GM12878 (cell line): ENCODE results near the gene RAD23B.

Experiments
- BHLHE40 ChIP-seq, 2 experiments: fragments of 450-650 bp in 1 of 2; IDR thresholded peaks; 2 replicates each; pipeline ENCODE4 v1.6.1; 2011 to 2017; ENCODE audit warnings: low read depth in 2 of 2, borderline replicate concordance in 1 of 2, improper control_type of control experiment in 1 of 2, low read length in 1 of 2, mild to moderate bottlenecking in 1 of 2
- CTCF ChIP-seq, 3 experiments: IDR thresholded peaks in 2 of 3; conservative IDR thresholded peaks in 1 of 3; 2 replicates each; pipeline ENCODE4 v1.5.1; 2011; ENCODE audit warnings: low read depth in 3 of 3, low read length in 3 of 3, mild to moderate bottlenecking in 3 of 3, control low read depth in 2 of 3, moderate library complexity in 2 of 3, inconsistent platforms in 1 of 3, mixed read lengths in 1 of 3; ENCODE audit not compliant: control insufficient read depth in 2 of 3, insufficient read depth in 1 of 3; ENCODE audit errors: extremely low read depth in 1 of 3
- NR2F1 ChIP-seq: fragments of 450-650 bp; conservative IDR thresholded peaks from 2 replicates; pipeline ENCODE4 v1.6.1; 2017; ENCODE audit warnings: mild to moderate bottlenecking
- TCF12 ChIP-seq: IDR thresholded peaks from 2 replicates; pipeline ENCODE4 v1.6.1; 2011; ENCODE audit warnings: low read depth, mild to moderate bottlenecking, low read length
- ZBTB33 ChIP-seq: fragments of 450-650 bp; IDR thresholded peaks from 2 replicates; pipeline ENCODE4 v1.6.1; 2017; ENCODE audit warnings: mild to moderate bottlenecking

GRCh38 chr9:107299437-107299836, 16.4 kb downstream of the RAD23B start:
- no peak for TF ChIP-seq ZBTB33
- no peak for TF ChIP-seq TCF12
- TF ChIP-seq BHLHE40 (IDR thresholded peaks at IDR 0.05; ENCODE audit: borderline replicate concordance in 1 of 2, low read depth in 2 of 2, low read length in 1 of 2) = no peak
- no peak for TF ChIP-seq CTCF (IDR thresholded peaks at IDR 0.05 in 2 of 3, conservative IDR thresholded peaks at IDR 0.05 in 1 of 3; ENCODE audit: control insufficient read depth in 2 of 3, extremely low read depth in 1 of 3, insufficient read depth in 1 of 3, low read depth in 3 of 3, low read length in 3 of 3)
- TF ChIP-seq NR2F1 = no peak
